Fibroblast of upper back skin (primary cell): ENCODE results near the gene TGFB1.
A peak's percentile ranks its signal among the peaks of the same experiment; 100 is the strongest.

ENCODE experiments used
- DNase-seq: peaks from one replicate; pipeline ENCODE4 v3.0.0-alpha.2; 2013

Gene TGFB1

DNA sequence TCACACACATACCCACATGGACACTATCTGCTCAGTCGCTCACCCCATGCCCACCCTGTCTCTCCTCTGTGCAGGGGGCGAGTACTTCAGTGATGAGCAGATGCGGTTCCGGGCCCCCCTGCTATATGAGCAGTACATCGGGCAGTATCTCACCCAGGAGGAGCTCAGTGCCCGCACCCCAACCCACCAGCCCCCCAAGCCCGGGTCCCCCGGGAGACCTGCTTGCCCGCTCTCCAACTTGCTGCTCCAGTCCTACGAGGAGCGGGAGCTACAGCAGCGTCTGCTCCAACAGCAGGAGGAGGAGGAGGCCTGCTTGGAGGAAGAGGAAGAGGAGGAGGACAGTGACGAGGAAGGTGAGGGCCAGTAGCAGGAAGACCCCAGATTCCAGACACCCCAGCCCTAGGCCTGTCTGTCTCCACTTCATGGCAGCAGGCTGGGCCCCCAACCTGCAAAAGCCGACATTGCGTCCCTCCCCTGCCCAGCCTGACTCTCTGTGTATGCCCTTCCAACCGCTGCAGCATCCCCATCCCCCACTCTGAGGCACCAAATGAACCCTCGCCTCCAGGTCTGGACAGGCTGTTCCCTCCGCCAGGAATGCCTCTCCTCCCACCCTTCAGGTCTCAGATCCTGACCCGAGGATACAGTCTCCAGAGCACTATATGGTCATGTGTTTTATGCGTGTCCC is 34.1 kb downstream of the TGFB1 start:
- no peak for DNase-seq

DNA sequence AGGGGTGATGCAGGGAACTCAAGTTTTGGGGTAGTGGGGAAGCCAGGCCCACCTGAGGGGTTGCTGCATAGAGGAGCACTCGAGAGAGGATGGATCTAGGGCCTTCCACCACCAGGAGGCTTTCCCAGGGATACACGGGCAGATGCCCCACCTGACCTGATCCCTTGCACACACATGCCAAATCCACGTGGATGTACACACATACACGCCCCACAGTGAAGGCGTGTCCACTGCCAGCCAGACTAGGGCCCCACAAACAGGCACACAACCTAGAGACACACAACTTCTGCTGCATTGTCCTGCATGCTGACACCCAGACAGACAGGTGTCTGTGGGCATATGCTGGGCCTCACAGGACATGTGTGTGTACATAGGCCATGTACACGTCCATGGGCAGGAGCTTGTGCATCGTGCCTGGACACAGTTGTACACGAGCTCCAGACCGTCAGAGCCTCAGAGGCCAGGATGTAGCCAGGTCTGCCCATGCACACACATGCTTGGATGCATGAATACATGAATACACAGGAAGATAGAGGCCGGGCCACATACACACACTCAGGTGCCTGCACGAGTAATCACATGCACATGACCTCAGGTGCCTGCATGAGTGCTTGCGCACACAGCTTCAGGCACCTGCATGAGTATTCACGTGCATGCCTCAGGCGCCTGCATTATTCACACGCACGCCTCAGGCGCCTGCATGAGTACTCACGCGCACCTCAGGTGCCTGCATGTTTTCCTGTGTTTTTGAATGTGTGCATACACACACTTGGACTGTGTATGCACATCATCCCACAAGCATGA is 34.8 kb downstream of the TGFB1 start:
- no peak for DNase-seq

DNA sequence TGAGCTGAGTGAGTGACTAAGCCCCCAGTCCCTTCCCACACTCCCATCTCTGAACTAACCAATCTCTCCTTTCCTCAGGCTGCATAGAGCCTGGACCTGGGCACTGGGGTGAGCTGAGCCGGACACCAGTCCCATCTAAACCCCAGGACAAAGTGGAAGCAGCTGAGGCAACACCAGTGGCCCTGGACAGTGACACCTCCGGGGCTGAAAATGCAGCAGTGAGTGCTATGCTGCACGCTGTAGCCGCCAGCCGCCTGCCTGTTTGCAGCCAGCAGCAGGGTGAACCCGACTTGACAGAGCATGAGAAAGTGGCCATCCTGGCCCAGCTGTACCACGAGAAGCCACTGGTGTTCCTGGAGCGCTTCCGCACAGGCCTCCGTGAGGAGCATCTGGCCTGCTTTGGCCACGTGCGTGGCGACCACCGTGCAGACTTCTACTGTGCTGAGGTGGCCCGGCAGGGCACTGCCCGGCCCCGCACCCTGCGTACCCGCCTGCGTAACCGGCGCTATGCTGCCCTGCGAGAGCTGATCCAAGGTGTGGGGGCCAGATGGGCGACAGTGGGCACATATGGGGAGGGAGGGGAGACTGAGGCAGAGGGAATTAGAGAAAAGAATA is 37.3 kb downstream of the TGFB1 start:
- DNase-seq, result no peak

DNA sequence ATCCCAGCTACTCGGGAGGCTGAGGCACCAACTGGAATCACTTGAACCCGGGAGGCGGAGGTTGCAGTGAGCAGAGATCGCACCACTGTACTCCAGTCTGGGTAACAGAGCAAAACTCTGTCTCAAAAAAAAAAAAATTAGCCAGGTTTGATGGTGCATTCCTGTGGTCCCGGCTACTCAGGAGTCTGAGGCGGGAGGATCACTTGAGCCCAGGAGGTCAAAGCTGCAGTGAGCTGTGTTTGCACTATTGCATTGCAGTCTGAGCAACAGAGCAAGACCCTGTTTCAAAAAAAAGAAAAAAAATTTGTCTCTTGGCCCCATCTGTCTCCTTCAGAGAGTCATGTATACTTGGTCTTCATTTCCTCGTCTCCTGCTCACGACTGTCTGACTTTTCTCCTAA is 42.1 kb downstream of the TGFB1 start:
- no peak for DNase-seq

DNA sequence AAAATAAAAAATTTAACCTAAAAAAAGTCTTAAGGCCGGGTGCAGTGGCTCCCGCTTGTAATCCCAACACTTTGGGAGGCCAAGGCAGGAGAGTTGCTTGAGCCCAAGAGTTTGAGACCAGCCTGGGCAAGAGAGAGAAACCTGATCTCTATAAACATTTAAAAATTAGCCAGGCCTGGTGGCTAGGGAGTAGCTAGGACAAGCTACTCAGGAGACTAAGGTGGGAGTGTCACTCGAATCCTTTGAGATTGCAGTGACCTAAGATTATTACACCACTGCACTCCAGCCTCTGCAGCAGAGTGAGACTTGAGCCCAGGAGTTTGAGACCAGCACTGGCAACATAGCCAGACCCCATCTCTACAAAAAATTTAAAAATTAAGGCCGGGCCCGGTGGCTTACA is 42.6 kb downstream of the TGFB1 start:
- DNase-seq, result no peak

DNA sequence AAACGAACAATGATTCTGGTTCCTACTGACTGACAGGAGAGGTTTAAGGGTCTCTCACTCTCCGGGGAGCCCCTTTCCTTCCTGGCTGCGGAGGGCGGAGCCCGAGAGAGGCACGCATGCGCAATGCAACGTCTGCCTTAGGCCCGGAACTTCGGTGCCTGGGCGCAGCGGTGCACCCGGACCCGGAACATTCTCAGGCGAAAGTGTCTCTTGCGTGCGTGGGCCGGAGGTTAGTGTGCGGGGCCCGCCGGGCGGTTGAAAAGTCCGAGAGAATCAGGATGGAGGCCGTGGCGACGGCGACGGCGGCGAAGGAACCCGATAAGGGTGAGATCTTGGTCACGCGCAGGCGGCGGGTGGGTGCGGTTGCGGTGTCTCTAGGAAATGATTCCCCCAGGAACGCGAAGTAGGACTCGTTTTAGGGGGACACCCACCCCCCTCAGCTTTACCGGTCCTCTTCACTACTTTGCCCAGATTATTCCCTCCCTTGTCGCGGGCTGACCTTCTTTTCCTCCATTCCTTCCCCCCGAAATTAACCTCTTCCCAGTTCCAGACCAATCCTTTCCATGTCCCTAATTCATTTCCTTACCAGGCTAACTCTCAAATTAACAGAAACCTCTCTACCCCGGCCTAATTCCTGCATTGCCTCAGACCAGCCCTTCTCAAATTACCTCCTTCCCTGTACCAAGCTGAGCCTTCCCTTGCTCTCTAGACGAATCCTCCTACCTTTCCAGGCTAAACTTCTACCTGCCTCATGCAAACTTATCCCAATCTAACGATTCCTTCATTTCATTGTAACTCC is 43.5 kb downstream of the TGFB1 start, which contains the start of gene CCDC97:
CCDC97 (plus strand) TSS at position 140 of the 799 bp plus-strand sequence; CDS start at position 279, 139 bp downstream.
- DNase-seq, result peak; percentile 85

DNA sequence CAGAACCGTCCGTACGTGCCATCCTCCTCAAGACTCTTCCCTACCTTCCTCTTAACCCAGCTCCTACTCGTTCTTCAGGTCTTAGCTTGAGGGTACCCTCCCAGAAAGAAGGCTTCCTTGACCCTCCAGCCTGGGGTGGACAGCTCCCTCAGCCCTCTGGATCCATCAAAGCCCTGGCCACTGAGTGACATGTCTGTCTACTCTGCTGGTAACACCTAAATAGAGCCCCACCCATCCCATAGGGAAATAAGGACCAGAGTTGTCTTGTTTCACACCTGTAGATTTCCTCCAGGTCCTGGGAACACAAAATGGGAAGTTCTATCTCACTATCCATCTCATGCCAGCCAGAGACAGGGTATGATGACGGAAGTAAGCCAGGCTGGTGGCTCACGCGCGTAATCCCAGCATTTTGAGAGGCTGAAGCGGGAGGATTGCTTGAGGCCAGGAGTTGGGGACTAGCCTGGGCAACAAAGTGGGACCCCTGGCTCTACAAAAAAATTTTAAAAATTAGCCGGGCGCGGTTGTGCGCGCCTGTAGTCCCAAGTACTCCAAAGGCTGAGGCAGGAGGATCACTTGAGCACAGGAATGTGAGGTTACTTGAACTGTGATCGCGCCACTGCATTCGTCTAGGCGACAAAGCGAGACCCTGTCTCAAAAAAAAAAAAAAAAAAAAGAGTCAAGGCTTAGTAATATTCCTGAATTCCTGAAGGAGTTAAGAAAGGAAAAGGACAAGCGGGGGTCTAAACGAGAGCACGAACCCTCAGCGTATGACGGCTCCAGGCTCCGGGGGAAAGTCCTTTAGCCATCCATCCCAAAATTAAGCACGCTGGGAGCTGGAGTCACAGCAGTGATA is 44.3 kb downstream of the TGFB1 start:
- DNase-seq, result no peak

DNA sequence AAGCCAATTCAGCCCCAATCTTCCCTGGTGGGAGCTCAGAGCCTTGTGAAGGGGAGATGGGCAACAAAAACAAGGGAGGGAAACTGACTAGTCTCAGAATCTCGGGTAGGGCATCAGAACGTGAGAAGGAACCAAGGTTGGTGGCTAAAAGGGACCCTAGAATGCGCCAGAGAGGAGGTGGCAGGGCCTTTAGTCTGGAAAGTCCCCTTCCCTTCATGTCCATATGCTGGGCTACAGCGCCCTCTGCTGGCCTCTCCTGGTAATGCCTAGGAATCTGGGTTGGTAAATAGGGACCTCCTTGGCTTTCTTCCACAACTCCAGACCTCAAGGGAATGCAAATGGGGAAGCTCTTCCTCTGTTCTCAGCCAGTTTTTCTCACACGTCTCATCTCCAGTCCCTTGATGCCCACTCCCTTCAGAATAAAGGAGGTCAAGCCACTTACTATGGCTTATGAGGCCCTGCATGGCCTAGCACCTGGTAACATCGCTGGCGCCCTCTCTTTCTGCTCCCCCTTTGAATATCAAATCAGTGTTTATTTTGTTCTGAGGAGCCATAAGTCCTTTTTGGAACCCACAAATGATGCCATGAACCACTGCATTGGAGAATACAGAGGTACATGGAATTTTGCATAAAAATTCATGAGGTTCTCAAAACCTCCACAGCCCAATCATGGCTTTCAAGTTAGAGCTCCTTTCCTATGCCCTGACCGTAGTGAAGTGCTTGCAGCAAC is 45.1 kb downstream of the TGFB1 start:
- peak; percentile 89 for DNase-seq

DNA sequence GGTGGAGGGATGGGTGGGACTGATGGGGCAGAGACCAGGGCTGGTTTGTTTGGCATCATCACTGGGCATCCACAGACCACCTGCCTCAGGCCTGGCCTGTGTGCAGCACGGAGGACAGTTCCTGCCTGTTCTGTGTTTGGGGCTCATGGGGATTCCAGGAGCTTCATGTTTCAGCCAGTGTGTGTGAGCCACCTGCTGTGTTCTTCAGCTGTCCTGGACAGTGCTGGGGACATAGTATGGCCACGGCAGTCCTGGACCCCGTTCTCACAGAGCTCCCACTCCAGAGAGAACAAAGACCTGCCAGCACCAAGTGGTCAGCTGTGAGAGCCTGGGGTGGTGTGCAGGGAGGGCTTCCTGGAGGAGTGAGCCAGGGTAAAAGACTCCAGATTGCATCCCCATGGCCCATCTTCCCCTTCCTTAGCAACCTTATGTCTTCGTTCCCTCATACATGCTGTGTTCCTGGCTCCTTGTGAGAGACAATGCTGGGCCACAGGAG is 45.7 kb downstream of the TGFB1 start:
- no peak for DNase-seq

DNA sequence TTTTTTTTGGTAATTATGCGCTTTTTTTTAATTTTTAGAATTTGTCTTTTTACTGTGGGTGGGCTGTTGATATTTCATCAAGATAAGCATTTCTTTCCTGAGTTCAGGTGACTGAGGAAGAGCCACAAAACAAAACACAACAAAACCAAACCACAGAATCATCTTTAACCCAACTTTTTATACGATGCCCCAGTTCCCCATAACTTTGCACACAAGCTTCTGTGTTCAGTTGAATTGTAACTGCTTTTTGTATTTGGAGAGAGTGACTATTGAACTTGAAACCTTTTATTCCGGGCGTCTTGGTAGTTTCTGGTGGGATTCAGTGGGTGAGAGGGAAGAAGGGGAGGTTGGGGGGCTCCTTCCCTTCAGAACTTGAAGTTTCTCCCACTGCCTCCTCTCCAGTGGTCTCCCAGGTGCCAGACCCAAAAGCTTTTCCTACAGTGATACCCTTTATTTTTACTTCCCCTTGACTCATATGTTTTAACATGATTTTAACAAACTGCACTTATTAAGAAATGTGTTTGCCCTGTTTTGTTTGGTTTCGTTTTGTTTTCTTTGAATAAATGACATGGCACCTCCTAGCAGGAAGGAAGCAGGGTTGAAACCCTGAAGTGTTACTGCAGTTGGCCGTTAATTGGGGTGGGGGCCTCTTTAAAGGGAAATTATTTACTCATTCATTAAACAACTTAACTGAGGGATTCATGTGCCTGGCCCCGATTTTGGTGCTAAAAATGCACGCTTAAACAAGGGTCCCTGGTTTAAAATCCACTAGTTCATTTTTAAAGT is 46.4 kb downstream of the TGFB1 start:
- no peak for DNase-seq

DNA sequence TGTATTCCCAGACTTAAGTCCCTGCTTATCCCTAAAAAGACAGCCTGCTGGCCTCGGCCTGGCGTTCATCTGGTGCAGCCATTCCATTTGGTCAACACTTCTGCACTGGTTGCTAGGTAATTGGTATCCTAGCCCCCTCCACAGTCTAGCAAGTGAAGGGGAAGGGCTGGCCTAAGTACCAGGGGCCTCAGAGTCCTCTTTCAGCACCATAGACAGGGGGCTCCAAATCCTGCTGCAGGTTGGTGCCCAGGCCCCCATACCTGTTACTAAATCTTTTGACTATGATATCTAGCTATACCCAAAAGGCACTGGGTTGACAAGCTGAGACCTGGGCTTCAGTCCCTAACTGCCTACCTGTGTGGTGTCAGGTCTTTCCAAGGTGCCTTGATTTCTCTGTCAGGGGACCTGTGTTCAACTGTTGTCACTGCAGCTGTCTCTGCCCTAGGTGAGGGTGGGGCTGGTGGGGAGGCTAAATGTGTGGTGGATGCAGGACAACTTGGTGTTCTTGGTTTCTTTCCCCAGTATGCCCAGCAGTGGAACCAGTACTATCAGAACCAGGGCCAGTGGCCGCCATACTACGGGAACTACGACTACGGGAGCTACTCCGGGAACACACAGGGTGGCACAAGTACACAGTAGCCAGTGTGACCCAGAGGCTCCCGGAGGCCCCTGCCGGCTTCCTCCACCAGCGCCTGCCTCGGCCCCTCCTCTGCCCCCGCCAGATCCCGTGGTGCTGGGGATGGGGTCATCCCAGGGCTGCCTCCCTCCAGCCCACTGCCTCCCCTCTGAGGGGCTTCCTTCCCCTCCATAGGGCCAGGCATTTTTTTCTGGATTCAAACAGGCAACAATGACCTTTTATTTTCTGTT is 47.6 kb downstream of the TGFB1 start:
- DNase-seq, result no peak

DNA sequence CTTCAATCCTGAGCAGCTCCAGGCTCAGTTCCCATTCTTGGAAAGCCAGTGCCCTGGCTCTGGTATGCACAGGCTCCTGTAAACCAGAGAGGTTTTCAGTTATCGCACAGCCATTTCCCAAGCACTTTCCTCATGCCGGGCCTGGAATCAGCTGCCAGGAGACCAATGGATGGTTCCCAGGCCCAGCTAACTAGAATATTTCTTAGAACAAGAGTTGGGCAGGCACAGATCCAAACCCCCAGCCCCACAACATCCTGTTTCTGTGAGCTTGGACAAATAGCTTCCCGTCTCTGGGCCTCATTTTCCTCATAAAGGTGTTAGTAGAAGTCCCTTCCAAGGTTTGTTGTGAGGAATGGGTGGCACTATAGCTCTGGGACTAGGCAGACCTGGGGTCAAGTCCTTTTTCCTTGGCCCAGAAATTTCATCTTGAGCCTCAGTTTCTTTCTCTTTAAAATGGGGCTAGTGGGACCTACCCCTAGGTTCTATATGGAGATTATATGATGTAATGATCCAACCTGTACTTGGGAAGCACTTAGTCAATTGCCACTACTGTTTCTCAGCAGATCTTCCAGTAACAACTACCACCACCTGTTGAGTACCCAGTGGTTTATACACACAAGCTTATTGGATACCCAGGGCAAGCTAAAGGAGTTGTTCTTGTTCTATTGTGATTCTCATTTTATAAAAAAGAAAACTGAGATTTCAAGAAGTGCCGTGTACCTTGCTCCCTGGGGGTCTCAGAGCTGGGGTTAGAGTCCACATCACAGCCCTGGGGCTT is 48.8 kb downstream of the TGFB1 start:
- no peak for DNase-seq

DNA sequence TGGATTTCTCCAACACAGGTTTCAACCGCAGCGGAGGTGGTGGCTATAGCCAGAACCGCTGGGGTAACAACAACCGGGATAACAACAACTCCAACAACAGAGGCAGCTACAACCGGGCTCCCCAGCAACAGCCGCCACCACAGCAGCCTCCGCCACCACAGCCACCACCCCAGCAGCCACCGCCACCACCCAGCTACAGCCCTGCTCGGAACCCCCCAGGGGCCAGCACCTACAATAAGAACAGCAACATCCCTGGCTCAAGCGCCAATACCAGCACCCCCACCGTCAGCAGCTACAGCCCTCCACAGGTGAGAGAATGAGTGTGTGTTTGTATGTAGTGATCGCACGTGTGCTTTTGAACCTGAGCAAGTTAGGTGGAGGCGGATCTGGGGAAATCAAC is 49.8 kb downstream of the TGFB1 start:
- DNase-seq, result no peak

DNA sequence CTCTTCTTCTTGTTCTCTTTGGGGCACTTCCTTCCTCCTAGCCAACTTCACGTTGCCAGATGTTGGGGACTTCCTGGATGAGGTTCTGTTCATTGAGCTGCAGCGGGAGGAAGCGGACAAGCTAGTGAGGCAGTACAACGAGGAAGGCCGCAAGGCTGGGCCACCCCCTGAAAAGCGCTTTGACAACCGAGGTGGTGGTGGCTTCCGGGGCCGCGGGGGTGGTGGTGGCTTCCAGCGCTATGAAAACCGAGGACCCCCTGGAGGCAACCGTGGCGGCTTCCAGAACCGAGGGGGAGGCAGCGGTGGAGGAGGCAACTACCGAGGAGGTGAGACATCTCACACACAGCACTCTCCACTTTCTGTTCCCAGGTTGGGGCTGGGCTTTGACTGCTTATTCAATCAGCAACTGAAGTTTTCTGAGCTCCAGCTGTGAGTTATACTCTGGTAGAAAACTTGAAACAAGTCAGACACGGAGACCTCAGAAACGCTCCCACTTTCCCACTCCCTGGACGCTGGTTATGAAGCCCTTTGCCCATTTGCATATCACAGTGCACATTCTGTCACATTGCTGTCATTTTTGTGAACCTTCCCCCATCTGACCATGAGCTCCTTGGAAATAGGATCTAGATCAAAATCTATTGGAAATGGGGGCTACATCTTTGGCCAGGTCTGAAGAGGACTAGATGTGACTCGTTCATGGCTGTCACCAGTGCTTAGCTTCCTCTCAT is 50.9 kb downstream of the TGFB1 start:
- DNase-seq, result no peak

DNA sequence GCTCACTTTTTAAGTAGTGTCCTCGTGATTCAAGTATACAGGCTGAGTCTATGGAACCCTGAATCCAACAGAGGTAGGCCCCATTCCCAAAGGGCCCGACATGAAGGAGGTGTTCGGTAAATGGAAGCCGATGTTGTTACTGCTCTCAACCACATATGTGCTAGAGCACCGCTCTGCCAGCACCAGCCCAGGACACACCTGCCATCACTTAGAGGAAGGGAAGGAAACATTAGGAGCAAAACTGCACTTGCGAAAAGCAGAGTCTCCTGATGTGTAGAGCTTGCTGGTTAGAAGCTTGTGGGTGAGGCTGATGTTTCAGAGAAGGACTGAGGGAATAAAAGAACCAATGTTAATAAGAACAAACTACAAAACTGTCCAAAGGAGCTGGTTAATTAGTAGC is 53.2 kb downstream of the TGFB1 start:
- no peak for DNase-seq

DNA sequence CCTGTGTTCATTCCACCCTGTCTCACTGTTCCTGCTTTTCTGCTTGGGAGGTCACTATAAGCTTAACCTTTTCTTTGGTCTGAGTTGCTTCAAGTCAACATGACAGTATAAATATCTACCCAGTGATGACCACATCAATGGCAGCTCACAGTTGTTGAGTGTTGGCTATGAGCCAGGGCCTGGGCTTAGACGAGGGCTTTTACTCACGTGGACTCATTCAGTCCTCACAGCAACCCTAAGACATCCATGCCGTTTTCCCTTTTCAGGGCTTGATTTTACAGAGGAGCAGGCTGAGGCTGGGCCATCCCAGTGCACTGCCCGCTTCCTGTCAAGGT is 54.0 kb downstream of the TGFB1 start:
- DNase-seq, result peak; percentile 41

DNA sequence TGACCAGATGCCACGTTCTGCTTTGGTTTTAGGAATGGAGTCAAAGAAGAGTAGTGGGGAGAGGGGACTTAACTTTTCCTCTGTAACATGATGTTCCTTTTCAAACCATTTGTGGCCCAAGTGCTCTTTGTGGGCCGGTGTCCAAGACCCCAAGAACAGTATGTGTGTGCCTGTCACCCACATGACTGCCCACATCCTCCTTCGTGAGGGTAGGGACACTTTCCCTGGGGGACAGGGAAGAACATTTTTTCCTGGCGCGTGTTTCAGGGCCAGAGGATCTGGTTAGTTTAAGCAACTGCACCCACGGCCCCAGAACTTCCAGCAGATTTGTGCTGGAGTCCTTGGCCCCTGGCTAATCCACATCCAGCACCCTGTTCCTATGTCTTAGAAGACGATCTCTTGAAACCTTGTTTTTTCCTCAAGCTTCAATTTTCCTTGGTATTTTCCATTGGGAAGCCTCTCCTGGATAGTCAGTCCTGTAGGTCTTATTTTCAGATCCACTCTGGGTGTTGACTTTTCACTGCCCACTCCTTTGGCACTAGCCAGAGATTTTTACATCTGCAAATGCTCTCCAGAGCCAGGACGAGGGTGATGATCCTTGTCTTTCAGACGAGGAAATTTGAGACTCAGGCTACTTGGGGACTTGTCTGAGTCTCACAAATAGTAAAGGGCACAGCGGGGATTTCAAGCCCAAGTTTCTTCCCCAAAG is 54.5 kb downstream of the TGFB1 start:
- no peak for DNase-seq
